Gastrocnemius medialis (tissue), 4 donors: ENCODE data around the gene AFF3. TPM values are rescaled to one million over a fixed set of nuclear protein-coding genes. Genes with fewer than 3 reads are reported as not detected.

Experiments used
- ATAC-seq, 2 donors: fragments of 150-250 bp; one replicate each; pipeline ENCODE4 v1.9.1; 2016
- DNase-seq, 2 donors: peaks; one replicate each; pipeline ENCODE4 v3.0.0-alpha.2; 2019
- H3K27ac ChIP-seq, 4 donors: fragments of 200-600 bp; sonication (generic); 1 replicate in 1 of 4; 2 replicates in 3 of 4; pipeline ENCODE4 v1.5.1; 2016 to 2018; ENCODE audit warnings: mild to moderate bottlenecking in 2 of 4, moderate library complexity in 1 of 4
- H3K27me3 ChIP-seq, 3 donors: fragments of 200-600 bp; sonication (generic) in 2 of 3; 1 replicate in 1 of 3; 2 replicates in 2 of 3; pipeline versions ENCODE4 v1.5.1 to v1.6.0; 2016 to 2019; ENCODE audit warnings: mild to moderate bottlenecking in 1 of 3, moderate library complexity in 1 of 3
- H3K36me3 ChIP-seq, 2 donors: fragments of 200-600 bp; sonication (generic) in 1 of 2; one replicate each; pipeline ENCODE4 v1.5.1; 2017 to 2018
- H3K4me1 ChIP-seq, 2 donors: fragments of 200-600 bp; sonication (generic) in 1 of 2; one replicate each; pipeline ENCODE4 v1.5.1; 2016 to 2017; ENCODE audit warnings: mild to moderate bottlenecking in 2 of 2
- H3K4me3 ChIP-seq, 4 donors: fragments of 200-600 bp; sonication (generic) in 3 of 4; 1 replicate in 1 of 4; 2 replicates in 3 of 4; pipeline ENCODE4 v1.5.1; 2016 to 2019; ENCODE audit warnings: mild to moderate bottlenecking in 2 of 4
- H3K9me3 ChIP-seq, 3 donors: fragments of 200-600 bp; sonication (generic) in 2 of 3; 1 replicate in 1 of 3; 2 replicates in 2 of 3; pipeline ENCODE4 v1.5.1; 2016 to 2019
- POLR2A ChIP-seq, 2 donors: fragments of 450-650 bp; IDR thresholded peaks; one replicate each; pipeline ENCODE4 v1.6.1; 2017; ENCODE audit warnings: antibody characterized with exemption in 2 of 2, mild to moderate bottlenecking in 2 of 2, moderate library complexity in 2 of 2
- in situ Hi-C, 4 donors: fragments of 200-750 bp; cut with MboI; loops; one replicate each; pipeline versions ENCODE4 v1.15.0 to v1.8.0; 2017; ENCODE audit warnings: low sequenced_read_pairs in 4 of 4
- intact Hi-C: fragments of 100-400 bp; cut with DNase I; formaldehyde crosslinking; loops from one replicate; pipeline ENCODE4 v1.15.1; 2023; ENCODE audit warnings: low total_unique reads
- total RNA-seq, 4 donors: library from RNA; depleted of rRNA; stranded (reverse); fragments of >200 nt; gene quantifications; one replicate each; pipeline versions ENCODE4 v1.1.0 to v1.2.3, GENCODE V29; 2016
- TF ChIP-seq, protein P1 (sequence below), 5 experiments: fragments of 450-650 bp in 3 of 5; fragments of 200-600 bp in 2 of 5; sonication (generic) in 2 of 5; IDR thresholded peaks in 4 of 5; conservative IDR thresholded peaks in 1 of 5; 1 replicate in 4 of 5; 2 replicates in 1 of 5; pipeline ENCODE4 v1.5.1; 2016 to 2019; ENCODE audit warnings: antibody characterized with exemption in 5 of 5, mild to moderate bottlenecking in 3 of 5, moderate library complexity in 3 of 5

AFF3 gene
- total RNA-seq, 4 donors from 2014 or later = 0.22 to 0.55 (median 0.47) TPM

- H3K36me3 ChIP-seq = no peaks in the 10 kb centered on the region
- H3K4me3 ChIP-seq = no peak overlapping the region
- H3K4me1 ChIP-seq = peaks cover 0 to 4% of the 10 kb centered on the region in 2 donors
- in situ Hi-C loops = no loop called here
- ATAC-seq (no peak), DNase-seq (no peak)
- no peaks in the 10 kb centered on the region for H3K9me3 ChIP-seq
- H3K27me3 ChIP-seq = no peaks in the 10 kb centered on the region
- no peak for TF ChIP-seq POLR2A (IDR thresholded peaks at IDR 0.05)
- TF ChIP-seq, protein P1, sequence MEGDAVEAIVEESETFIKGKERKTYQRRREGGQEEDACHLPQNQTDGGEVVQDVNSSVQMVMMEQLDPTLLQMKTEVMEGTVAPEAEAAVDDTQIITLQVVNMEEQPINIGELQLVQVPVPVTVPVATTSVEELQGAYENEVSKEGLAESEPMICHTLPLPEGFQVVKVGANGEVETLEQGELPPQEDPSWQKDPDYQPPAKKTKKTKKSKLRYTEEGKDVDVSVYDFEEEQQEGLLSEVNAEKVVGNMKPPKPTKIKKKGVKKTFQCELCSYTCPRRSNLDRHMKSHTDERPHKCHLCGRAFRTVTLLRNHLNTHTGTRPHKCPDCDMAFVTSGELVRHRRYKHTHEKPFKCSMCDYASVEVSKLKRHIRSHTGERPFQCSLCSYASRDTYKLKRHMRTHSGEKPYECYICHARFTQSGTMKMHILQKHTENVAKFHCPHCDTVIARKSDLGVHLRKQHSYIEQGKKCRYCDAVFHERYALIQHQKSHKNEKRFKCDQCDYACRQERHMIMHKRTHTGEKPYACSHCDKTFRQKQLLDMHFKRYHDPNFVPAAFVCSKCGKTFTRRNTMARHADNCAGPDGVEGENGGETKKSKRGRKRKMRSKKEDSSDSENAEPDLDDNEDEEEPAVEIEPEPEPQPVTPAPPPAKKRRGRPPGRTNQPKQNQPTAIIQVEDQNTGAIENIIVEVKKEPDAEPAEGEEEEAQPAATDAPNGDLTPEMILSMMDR (IDR thresholded peaks at IDR 0.05 in 4 of 5, conservative IDR thresholded peaks at IDR 0.05 in 1 of 5) = no peak
- intact Hi-C loops = no loop called here
- no peak overlapping the region for H3K27ac ChIP-seq
Measured at GRCh38 chr2:99959261-99960014, 183.0 kb downstream of the AFF3 start.

GRCh38 chr2:99957332-99958133 is 184.9 kb downstream of the AFF3 start:
- Histone ChIP-seq H3K27me3 (no peaks in the 10 kb centered on the region), H3K4me1 (peaks cover 0 to 4% of the 10 kb centered on the region in 2 donors), H3K4me3 (no peak overlapping the region), H3K27ac (no peak overlapping the region), H3K9me3 (no peaks in the 10 kb centered on the region), H3K36me3 (no peaks in the 10 kb centered on the region)
- TF ChIP-seq POLR2A (IDR thresholded peaks at IDR 0.05) = no peak
- TF ChIP-seq, protein P1 (IDR thresholded peaks at IDR 0.05 in 4 of 5, conservative IDR thresholded peaks at IDR 0.05 in 1 of 5) = no peak
- intact Hi-C loops (no loop called here), in situ Hi-C loops (no loop called here)
- DNase-seq = no peak
- no peak for ATAC-seq

DNA sequence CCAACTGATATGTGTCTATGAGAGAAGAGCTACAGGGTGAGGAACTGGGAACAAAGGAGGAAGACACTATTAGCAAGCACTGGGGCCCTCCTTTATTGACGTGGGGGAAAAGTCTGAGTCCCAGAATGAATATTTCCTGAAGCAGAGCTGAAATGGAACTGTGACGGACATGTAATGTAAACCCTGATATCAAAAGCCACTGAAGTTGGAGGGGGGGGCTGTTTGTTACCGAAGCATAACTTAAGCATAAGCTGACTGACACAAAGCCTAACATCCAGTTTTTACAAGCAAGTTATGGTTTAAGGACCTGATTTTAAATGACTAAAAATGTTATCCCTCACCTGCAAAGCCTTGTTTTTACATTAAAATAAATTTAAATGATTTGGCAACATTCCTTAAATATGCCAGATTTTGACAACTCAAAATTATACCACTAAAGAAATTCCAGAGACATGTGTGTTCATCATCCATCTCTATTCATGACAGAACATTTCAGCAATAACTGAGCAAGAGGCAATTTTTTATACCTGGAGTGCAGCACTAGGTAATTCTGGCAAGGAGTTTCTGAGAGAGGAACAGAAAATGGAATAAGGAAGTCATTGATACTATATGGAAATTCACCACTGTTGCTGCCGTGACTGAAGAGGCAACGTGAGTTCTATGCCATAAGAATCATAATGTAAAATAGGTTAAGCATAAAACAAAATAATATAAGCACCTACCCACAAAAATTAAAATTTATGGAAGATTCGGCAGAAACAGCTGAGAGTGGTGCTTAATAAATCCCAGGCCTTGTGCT is 186.0 kb downstream of the AFF3 start:
- ATAC-seq (no peak), DNase-seq (no peak)
- H3K27ac ChIP-seq = no peak overlapping the region
- no peaks in the 10 kb centered on the region for H3K9me3 ChIP-seq
- intact Hi-C loops (no loop called here), in situ Hi-C loops (no loop called here)
- no peaks in the 10 kb centered on the region for H3K27me3 ChIP-seq
- no peak overlapping the region for H3K4me3 ChIP-seq
- no peak for TF ChIP-seq POLR2A (IDR thresholded peaks at IDR 0.05)
- TF ChIP-seq, protein P1 (IDR thresholded peaks at IDR 0.05 in 4 of 5, conservative IDR thresholded peaks at IDR 0.05 in 1 of 5) = no peak
- H3K36me3 ChIP-seq = no peaks in the 10 kb centered on the region
- peaks cover 0 to 4% of the 10 kb centered on the region in 2 donors for H3K4me1 ChIP-seq

- Histone ChIP-seq H3K27ac (no peak overlapping the region), H3K4me1 (no peaks in the 10 kb centered on the region), H3K36me3 (no peaks in the 10 kb centered on the region), H3K27me3 (no peaks in the 10 kb centered on the region), H3K4me3 (no peak overlapping the region), H3K9me3 (no peaks in the 10 kb centered on the region)
- ATAC-seq (no peak), DNase-seq (no peak)
- intact Hi-C loops (no loop called here), in situ Hi-C loops (no loop called here)
- TF ChIP-seq POLR2A (IDR thresholded peaks at IDR 0.05) = no peak
- TF ChIP-seq, protein P1 (IDR thresholded peaks at IDR 0.05 in 4 of 5, conservative IDR thresholded peaks at IDR 0.05 in 1 of 5) = no peak
Measured at GRCh38 chr2:99953750-99954149, 188.6 kb downstream of the AFF3 start.
